HCEC 1CT (cell line): Measurements from ENCODE around the gene CYRIA.

ENCODE experiments used
- DNase-seq: peaks from one replicate; pipeline ENCODE4 v3.0.0-alpha.2; 2017

CYRIA gene

DNA sequence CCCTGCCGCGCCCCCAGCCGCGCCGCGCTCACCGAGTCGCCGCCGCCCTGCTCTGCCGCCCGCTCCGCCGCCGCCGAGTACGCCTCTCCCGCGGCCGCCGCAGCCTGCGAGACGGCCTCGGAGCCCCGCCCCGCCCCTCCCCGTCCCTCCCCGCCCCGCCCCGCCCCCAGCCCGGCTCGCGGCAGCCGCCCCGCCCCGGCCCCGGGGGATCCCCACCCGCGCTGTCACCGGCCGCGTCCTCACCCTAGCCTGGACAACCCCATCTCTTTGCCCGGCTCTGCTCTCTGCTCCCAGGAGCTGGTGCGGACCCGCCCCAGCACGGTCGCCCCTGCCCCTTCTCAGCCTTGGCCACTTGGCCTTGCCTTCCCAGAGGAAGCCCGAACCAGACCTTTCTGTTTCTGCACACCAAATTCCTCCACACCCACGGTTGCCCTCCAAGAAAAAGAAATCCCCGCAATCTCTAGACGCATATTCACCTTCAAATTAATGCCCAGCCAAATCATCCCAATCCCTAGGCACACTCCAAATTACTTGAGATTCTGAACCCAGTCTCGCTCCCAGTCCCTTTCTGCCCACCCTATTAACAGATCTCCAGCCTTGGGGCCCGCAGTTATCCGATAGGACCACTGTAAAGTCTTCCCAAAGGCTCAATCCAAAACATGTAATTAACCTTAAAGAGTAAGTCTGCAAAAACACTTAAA lies at the start of gene CYRIA:
CYRIA (minus strand) TSS at position 87 of the 701 bp plus-strand sequence. CDS start 77,715 bp downstream, outside the sequence.
- no peak for DNase-seq

DNA sequence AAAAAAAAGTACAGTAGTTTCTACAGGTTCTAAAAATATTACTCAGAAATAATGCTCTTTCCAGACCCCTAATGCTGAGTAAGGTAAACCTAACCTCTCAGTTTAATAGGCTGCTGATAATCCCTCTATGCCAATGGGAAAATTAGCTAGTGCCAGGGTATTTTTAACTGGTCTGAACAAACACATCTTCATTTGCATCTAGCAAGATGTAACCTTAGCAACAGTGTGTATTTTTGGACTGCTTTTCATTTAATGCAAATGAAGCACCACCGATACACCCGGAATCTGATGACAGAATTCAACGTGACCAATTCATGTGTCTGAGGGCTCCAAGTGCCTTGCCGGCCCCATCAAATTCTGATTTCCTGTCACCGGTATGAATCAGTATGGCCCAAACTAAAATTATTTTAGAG lies 47.4 kb upstream of the CYRIA start:
- no peak for DNase-seq

- DNase-seq = no peak
Measured at GRCh38 chr2:16709769-16710168, 44.1 kb upstream of the CYRIA start.

DNA sequence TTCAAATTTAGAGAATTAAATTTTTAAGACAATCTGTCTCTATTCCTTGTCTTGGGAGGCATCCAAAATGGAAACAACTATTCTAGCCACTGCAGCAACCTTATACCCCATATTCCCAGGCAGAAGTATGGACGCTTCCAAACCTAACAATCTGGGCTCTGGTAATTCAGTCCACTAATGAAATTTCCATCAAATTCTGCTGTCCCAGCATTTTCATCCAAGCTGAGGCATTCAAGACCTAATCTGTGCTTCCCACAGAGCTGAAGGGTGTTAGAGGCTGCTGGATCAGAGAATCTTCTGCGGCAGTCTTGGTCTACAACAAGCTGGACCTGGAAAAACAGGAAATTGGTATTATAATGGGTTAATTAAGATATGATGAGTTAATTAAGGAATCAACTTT lies 42.5 kb upstream of the CYRIA start:
- no peak for DNase-seq

DNA sequence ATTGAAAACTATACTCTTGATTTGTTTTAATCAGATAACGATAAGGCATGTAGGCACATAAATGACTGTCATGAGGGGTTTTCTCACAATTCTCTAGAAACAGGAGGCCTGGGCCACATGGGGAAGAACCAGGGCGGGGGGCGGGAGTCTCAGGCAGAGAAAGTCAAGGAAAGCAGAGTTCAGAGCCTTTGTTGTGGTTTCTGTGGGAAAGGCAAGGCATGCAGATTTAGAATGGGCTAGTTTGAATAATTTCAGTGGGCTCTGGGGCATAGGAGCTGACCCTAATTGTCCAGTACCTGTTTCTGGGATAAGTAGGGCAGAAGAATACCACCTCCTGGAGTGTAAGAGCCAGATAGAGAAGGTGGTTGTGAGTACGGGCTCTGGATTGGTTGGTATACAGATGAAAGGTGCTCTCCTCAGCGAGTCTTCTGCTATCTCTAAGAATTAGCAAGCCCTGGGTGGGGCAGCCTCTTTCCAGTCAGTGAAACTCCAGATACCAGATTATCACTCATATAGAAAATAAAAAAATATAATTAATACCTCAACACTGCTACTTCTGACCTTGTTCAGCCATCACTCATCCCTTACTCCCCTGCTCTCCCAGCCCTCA lies 41.5 kb upstream of the CYRIA start:
- no peak for DNase-seq

- no peak for DNase-seq
Measured at GRCh38 chr2:16700551-16701259, 35.1 kb upstream of the CYRIA start.

DNA sequence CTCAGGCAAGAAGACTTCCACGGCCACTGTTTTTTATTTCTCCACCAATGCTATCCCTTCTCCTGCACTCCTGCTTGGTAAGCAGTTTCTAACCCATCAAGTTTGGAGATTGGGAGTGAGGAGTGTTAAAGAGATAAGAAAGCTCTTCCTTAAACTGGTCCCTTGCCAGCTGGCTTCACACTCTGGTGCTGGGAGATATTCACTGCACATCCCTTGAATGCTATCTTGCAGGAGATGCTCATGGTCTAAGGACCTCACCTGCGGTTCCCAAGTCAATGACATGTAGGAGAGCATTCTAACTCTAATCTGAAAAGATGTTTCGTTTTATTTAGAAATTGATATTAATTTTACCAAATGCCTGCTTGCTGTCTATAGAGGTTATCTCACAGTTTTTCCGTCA lies 28.2 kb upstream of the CYRIA start:
- no peak for DNase-seq

DNA sequence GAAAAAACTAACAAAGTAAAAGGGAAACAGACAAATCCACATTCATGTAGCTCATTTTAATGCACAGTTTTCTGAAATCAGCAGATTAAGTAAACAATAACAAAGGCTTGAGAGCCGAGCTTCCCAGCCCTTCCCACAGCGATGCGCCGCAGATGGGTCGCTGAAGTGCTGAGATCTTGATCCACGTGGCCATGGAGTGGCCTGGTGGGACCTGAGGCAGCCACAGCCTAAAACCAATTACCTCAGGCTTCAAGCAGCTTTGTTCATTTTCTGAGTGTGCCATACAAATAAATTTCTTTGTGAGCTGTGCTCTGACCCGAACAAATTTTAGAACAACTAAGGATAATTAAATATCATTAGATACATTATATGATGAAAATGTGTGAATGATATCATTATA lies 25.6 kb upstream of the CYRIA start:
- no peak for DNase-seq

GRCh38 chr2:16687955-16688354 lies 22.3 kb upstream of the CYRIA start:
- DNase-seq = no peak

DNA sequence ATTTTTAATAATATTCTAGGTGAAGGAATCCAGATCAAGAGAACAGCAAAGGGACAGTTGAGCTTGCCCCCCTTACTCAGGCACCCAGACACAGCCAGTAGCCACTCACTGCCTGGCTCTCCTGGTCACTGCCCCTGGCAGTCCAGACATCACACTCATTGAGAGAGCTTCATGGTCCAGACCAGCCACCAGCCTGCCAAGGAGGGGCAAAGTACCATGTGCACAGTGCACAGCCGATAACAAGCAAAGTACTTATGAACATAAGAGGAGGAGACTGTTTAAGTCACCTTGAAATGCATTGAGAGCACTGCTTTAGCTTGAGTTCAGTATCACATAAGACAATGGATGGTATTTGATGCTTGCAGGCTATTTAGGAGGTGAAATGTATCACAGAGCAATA lies 21.6 kb upstream of the CYRIA start:
- no peak for DNase-seq

- no peak for DNase-seq
Measured at GRCh38 chr2:16686641-16687040, 21.0 kb upstream of the CYRIA start.

DNA sequence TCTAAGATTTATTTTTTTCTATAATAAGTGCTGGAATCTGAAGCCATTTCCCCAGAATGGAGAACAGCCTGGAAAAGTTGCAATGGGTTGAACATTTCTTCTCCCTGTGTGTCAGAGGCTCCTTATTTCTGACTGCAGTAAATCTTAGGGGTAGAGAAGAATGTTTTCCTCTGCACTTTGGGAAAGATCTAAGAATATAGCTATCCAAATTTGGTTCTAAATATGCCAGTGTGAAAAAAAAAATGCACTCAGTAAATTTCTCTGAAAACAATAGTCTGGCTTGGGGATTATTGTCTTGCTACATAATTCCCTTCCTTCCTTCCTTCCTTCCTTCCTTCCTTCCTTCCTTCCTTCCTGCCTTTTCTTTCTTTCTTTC lies 19.7 kb upstream of the CYRIA start:
- DNase-seq = no peak

- DNase-seq = no peak
Measured at GRCh38 chr2:16684676-16685339, 19.2 kb upstream of the CYRIA start.

DNA sequence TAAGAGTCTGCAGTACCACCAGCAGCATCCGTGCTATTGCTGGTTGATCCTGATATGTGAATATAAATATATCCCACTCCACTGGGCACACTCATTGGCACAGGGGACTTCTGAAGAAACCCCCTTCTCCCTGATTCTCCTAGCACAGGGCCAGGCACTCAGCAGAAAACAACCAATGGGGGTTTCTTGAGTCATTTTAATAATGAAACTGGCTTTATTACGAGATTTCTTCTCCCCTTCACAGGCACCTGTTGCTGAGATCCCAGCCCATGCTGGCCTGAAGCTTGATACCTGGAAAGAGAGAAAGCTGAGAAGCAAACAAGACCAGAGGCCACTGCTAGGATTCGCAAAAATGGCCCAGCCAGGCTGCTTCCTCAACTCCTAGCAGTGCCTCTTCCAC lies 17.9 kb upstream of the CYRIA start:
- no peak for DNase-seq

DNA sequence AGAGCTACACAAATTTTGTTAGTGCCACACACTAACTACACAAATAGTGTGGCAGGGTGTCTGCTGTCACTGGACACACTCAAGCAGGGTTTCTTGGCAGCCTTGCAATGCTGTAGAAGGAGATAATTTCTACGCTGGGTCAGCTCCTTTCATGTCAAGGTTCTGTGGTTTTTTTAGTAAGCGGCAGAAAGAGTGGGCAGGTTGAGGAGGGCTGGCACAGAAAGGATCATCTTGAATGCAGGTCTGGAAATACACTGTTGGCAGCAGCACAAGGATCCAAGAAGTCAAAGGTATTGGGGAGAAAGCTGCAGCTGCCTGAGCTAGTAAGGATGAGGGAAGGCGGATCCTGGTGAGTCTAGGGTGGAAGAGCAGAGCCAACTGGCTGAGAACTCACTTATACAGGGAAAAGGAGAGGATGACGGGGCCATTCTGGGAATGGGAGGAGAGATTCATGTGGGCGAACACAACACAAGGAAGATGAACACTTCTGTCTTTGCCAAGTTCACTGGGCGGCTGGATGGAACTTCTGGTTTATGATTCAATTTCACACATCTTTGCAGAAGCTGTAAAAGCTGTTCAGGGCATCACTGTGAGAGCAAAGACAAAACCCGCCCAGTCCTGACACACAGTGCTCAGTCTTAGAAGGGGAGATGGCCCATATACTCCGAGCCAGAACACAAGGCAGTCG lies 16.9 kb upstream of the CYRIA start:
- no peak for DNase-seq

GRCh38 chr2:16680781-16681180 lies 15.1 kb upstream of the CYRIA start:
- DNase-seq = no peak

DNA sequence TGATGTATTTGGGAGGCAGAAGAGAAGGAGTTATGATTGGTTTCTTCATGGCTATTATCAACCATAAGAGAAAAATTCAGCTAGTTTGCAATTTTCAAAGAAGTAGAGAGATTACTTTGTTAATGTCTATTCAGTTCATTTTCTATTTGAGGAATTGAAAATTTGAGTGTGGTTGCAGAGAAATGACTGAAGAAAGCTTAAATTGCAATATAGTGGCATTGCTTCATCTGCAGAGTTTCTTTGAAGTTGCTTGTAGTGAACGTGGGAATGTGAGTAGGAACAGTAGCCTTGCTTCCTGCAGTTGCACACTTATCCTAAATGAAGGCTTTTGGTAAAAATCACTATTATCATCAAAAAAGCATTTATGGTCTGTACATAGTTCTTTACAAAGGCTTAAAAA lies 14.7 kb upstream of the CYRIA start:
- no peak for DNase-seq

GRCh38 chr2:16678964-16679363 lies 13.3 kb upstream of the CYRIA start:
- no peak for DNase-seq

DNA sequence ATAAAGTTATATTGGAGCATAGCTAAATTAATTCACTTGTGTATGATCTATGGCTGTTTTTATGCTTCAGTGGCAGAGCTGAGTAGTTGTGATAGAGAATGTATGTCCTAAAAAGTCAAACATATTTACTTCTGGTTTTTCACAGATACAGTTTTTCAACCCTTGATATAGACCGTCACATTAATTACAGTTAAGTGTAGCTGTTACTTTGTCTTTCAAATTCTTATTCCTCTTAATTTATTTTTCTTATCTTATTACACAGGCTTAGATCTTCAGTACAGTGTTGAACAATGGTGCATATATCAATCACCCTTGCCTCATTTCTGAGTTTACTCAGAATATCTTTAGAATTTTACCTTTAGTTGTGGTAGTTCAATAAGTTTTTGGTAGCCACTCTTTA lies 12.2 kb upstream of the CYRIA start:
- DNase-seq = no peak

DNA sequence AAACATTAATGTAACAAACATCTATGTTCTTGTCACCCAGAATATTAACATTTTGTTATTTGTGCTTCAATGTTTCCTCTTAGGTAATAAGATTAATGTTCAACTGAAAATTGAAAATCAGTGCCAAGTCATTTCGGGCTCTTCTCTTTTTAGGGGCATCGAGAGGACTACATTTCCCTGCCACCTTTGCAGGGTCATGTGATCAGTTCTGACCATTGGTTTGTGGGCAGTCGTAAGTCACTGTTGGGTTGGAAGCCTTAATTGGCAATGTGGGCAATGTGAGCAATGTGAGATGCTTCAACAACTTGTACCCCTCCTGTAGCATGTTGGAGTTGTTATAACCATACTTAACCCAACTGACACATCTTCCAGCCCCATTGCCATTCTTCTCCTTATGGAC lies 10.1 kb upstream of the CYRIA start:
- DNase-seq = no peak

DNA sequence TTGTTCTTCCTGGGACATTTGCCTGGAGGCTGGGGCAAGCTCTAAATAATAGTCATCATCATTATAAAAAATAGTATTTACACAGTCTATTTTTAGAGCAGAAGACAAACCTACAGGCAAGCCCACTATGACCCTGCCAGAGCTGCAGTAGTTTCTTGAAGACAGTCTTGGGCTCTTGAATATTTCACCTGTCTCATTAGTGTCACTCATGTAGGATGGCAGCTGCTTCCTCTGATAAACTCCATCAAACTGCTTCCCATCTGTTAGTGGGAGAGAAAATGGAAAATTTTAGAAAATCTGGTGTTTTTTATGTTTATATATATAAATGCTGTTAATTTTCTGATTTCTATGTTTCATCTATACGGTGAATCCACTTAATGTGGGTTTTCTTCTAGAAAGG lies 8.5 kb upstream of the CYRIA start:
- no peak for DNase-seq

GRCh38 chr2:16671760-16672159 lies 6.1 kb upstream of the CYRIA start:
- no peak for DNase-seq

GRCh38 chr2:16669388-16669787 lies 3.8 kb upstream of the CYRIA start:
- DNase-seq = no peak
